Bronchial epithelial cell (primary cell): Measurements from ENCODE around the gene CELF4. TPM values are rescaled to one million over a fixed set of nuclear protein-coding genes. Genes with fewer than 3 reads are reported as not detected.

Experiments
- DNase-seq: peaks from one replicate; pipeline ENCODE4 v3.0.0-alpha.2; 2010; ENCODE audit warnings: low read depth
- FAIRE-seq: peaks from 2 replicates; lab custom pipeline; 2011; peaks lifted over from hg19 to GRCh38; lab: Jason Lieb, UNC
- H3K27me3 ChIP-seq: 2 replicates; pipeline ENCODE4 v1.5.1; 2011; ENCODE audit warnings: low read length; ENCODE audit not compliant: control insufficient read depth, insufficient read depth
- H3K36me3 ChIP-seq: 2 replicates; pipeline ENCODE4 v1.5.1; 2011; ENCODE audit warnings: low read length; ENCODE audit not compliant: control insufficient read depth, insufficient read depth
- H3K4me3 ChIP-seq: 2 replicates; pipeline ENCODE4 v1.5.1; 2011; ENCODE audit warnings: mild to moderate bottlenecking, low read depth, low read length, control low read depth
- total RNA-seq: library from RNA; depleted of rRNA; stranded (reverse); fragments of >200 nt; gene quantifications from 2 replicates; pipeline ENCODE4 v1.2.1, GENCODE V29; 2014
- TF ChIP-seq, protein P1 (sequence below): IDR thresholded peaks from 2 replicates; pipeline ENCODE4 v1.5.1; 2011; ENCODE audit warnings: mild to moderate bottlenecking, moderate library complexity, low read length, control low read depth, inconsistent platforms; ENCODE audit not compliant: insufficient read depth, severe bottlenecking

The CELF4 gene
- total RNA-seq, 1 donor from 2014 or later: not detected

DNA sequence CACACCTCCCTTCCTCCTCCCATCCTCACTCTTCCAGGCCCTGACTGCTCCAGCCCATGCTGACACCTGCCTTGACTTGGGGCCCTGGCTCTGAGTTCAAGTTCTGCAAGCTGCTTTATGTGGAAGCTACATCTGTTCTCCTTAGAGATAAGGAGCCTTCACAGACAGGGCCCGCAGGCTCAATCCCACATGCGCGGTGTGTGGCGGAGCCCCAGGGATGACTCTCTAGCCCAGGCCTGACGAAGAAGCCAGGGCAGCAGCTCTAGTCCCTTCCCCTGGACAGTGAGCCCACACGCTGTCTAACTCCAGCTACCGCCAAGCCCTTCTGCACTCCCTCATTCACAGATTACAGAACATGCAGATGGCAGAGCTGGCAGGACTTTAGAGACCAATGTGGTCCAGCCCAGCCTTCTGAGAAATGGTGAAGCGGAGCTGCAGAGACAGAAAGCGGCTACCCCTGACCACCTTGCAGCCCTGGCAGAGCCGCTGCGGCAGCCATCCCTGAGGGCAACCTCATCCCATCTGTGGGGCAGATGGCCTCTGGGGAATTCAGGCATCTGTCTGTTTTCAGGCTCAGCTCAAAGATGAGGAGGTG, 304.3 kb downstream of the CELF4 start:
- TF ChIP-seq, protein P1, sequence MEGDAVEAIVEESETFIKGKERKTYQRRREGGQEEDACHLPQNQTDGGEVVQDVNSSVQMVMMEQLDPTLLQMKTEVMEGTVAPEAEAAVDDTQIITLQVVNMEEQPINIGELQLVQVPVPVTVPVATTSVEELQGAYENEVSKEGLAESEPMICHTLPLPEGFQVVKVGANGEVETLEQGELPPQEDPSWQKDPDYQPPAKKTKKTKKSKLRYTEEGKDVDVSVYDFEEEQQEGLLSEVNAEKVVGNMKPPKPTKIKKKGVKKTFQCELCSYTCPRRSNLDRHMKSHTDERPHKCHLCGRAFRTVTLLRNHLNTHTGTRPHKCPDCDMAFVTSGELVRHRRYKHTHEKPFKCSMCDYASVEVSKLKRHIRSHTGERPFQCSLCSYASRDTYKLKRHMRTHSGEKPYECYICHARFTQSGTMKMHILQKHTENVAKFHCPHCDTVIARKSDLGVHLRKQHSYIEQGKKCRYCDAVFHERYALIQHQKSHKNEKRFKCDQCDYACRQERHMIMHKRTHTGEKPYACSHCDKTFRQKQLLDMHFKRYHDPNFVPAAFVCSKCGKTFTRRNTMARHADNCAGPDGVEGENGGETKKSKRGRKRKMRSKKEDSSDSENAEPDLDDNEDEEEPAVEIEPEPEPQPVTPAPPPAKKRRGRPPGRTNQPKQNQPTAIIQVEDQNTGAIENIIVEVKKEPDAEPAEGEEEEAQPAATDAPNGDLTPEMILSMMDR: no peak
- peaks cover 6% of the 10 kb centered on the region for H3K27me3 ChIP-seq
- DNase-seq: no peak
- no peak overlapping the region for H3K4me3 ChIP-seq
- FAIRE-seq: no peak
- H3K36me3 ChIP-seq: no peaks in the 10 kb centered on the region

DNA sequence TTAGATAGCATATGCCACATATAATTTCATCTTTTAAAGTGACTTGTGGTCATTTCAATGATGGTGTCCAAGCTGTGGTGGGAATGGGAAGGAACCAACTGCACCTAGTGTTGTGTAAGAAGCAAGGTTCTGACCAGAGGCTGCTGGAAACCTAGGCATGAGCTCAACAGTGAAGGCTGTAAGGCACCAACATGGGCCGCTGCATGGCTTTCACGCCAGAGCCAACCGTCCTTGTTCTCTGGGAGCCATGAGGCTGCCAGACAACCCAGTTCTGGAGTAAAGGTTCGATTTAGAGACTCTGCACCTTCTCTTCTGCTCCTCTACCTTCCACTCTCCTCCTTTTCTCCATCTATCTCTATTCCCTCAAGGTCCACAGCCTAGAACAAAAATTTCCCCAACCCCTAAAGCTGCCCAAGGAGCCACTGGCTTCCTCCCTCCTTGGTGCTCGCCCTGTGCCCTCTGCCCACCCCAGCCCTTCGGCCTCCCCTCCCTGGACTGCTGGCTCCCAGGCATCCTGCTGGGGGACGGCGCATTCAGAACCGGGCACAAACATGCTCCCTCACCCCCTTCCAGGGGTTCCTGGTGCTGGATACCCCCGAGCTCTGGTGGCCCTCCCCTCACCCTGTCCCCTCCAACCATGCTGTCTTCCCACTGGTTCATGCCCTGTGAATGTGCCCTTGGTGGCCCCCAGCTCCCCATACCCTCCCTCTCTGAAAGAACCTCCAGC, 305.1 kb downstream of the CELF4 start:
- no peak for FAIRE-seq
- peaks cover 6% of the 10 kb centered on the region for H3K27me3 ChIP-seq
- no peaks in the 10 kb centered on the region for H3K36me3 ChIP-seq

DNA sequence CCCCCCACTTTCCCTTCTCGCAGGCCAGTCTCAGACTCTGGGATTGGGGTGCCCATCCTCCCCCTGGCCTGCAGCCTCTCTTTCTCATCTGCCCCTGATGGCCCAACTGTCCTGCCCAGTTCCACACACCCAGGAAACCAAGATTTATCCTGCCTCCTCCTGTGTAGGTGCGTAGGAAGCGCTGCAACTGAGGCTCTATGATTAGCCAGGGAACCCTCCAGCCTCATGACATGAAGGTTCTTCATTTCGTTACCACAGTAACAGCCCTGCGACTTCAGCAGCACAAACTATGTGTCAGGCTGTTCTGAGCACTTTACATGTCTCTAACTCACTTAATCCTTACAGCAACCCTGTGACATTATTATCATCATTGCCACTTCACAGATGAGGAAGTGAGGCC, 305.9 kb downstream of the CELF4 start:
- Histone ChIP-seq H3K36me3 (no peaks in the 10 kb centered on the region), H3K4me3 (no peak overlapping the region), H3K27me3 (peaks cover 10% of the 10 kb centered on the region)
- FAIRE-seq (no peak), DNase-seq (no peak)
- TF ChIP-seq, protein P1: no peak

More for the DNA sequence above, 305.1 kb downstream of the CELF4 start:
- H3K4me3 ChIP-seq: no peak overlapping the region
- DNase-seq: no peak
- TF ChIP-seq, protein P1: no peak

DNA sequence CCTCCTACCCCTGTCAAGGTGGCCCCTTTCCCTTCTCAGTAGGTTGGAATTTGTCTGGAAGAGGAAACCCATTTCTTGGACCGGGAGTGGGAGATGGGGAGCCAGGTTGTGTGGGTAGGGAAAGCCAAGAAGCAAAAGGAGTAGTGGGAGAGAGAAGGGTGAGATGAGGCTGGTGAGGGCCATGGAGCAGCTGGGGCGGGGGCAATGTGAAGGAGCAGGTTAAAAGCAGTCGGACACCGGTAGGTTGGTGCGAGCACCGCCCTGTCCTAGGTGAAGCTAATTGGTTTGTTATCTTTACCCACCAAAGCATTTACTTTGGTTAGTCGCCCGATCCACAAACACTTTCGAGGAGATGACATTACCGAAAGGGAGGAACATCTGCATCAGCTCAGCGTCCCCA, 306.8 kb downstream of the CELF4 start:
- no peak for DNase-seq
- no peak for FAIRE-seq
- TF ChIP-seq, protein P1: no peak
- no peaks in the 10 kb centered on the region for H3K36me3 ChIP-seq
- peaks cover 13% of the 10 kb centered on the region for H3K27me3 ChIP-seq
- no peak overlapping the region for H3K4me3 ChIP-seq

DNA sequence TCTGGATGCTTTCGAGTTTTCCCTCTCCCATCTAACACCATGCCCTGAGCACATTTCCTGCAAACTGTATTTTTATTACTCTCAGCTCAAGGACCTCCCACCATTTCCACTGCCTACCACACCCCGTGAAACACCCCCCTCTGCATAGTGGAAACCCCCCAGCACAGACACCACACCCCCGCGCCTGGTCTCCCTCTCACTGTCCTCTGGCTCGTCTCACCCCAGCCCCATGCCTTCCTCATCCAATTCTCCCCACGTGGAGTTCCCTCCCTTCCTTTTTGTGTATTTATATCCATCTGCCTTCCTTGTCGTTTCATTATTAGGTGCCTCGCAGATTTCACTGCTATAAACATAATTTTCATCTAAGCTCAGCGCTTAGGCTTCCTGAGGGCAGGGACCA, 307.5 kb downstream of the CELF4 start:
- DNase-seq: no peak
- TF ChIP-seq, protein P1: no peak
- Histone ChIP-seq H3K4me3 (no peak overlapping the region), H3K27me3 (peaks cover 13% of the 10 kb centered on the region), H3K36me3 (no peaks in the 10 kb centered on the region)
- FAIRE-seq: no peak

DNA sequence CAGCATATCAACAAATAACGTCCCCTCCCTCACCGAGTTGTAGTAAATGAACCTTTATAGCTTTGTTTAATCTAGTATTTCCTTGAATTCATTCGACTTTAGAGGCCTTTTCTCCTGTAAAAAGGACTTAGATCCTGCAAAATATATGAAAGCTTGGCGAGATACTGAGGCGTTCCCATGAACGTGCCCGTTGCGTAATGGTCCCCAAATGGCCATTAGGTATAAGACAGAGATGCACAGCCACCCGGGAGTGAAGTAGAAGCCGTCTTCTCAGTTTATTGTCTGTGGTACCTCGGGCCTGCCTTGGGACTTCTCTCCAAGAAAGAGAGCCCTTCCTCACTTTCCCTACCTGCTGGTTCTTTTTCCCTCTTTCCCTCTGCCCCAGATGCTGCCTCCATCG, 310.6 kb downstream of the CELF4 start:
- TF ChIP-seq, protein P1: no peak

More for the DNA sequence above, 310.6 kb downstream of the CELF4 start:
- DNase-seq (no peak), FAIRE-seq (no peak)
- Histone ChIP-seq H3K27me3 (peaks cover 9% of the 10 kb centered on the region), H3K36me3 (no peaks in the 10 kb centered on the region), H3K4me3 (no peak overlapping the region)
